ENCODE measurements around the gene CANT1.

DNA sequence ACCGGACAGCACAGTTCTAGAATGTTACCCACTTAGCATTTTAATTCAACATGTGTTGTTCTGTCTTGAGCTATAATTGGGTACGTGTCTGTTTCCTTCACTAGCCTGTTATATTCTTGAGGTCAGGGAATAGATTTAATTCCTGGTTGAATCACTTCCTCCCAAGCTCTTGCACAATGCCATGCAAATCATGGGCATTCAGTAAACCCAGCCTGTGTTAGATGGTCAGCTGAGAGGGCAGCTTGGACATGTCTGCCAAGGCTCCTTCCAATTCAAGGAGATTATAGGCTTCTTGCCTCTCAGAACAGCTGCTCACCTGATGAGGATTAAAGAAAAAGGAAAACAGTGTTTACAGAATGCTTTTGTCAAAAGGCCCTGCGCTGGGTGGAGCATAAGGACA is 27.0 kb upstream of the CANT1 start:
- TF ChIP-seq, protein P1, sequence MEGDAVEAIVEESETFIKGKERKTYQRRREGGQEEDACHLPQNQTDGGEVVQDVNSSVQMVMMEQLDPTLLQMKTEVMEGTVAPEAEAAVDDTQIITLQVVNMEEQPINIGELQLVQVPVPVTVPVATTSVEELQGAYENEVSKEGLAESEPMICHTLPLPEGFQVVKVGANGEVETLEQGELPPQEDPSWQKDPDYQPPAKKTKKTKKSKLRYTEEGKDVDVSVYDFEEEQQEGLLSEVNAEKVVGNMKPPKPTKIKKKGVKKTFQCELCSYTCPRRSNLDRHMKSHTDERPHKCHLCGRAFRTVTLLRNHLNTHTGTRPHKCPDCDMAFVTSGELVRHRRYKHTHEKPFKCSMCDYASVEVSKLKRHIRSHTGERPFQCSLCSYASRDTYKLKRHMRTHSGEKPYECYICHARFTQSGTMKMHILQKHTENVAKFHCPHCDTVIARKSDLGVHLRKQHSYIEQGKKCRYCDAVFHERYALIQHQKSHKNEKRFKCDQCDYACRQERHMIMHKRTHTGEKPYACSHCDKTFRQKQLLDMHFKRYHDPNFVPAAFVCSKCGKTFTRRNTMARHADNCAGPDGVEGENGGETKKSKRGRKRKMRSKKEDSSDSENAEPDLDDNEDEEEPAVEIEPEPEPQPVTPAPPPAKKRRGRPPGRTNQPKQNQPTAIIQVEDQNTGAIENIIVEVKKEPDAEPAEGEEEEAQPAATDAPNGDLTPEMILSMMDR (IDR thresholded peaks at IDR 0.05; ENCODE audit: low read depth, low read length): no peak
- TF ChIP-seq EZH2phosphoT487 (IDR thresholded peaks at IDR 0.05; ENCODE audit: low read depth): no peak

All from OCI-LY3 (cell line).